ENCODE data around the gene GABBR2.
A peak's percentile ranks its signal among the peaks of the same experiment; 100 is the strongest.

GABBR2 gene

DNA sequence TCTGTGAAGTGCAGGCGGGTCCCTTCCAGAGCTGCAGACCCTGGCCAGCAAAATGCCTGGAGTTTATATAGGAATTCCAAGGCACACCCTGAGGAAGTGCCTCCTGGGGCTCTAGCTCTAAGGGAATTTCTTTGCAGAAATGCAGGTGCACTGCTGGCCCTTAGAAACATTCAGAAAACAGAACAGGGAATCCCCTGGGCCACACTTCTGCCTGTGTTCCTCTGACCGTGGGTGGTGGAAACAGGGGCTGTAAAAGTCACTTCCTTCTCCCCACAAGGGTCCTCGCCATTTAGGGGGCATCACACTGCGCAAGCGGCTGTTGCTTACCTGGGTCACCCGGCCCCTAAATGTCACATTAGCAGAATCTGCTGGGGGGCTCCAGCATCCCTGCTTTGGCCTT is 312.5 kb downstream of the GABBR2 start:
- Histone ChIP-seq H3K9me3 (ENCODE audit: control insufficient read depth, insufficient read depth, low read length) (no peaks in the 10 kb centered on the region), H3K36me3 (ENCODE audit: control insufficient read depth, insufficient read depth, low read length) (no peaks in the 10 kb centered on the region), H3K27me3 (ENCODE audit: control insufficient read depth, insufficient read depth, low read length) (no peaks in the 10 kb centered on the region), H3K27ac (ENCODE audit: low read depth, low read length) (no peak overlapping the region), H3K4me1 (ENCODE audit: control insufficient read depth, insufficient read depth, low read length) (0 out of 2 replicates have a peak, but pooled peaks cover 5% of the 10 kb centered on the region), H3K9ac (ENCODE audit: low read depth, low read length) (no peak overlapping the region), H3K4me3 (ENCODE audit: low read depth, low read length) (no peak overlapping the region)

DNA sequence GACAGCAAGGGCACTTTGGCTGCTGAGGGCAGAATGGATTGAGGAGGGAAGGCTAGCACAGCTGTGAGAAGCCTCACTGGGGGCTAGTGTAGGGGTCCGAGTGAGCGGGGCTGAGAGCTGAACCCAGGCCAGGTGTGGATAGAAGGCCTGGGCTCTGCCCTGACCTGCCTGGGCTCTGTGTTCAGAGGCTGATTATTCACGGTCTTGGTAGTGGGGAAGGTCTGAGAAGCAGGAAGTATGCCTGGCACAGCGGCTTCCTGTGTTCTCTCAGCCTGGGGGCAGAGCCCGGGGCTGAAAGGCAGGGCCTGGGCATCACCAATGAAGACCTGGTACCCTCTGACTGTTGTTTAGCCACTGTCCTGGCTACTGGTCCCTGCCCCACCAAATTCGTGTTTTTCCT is 316.9 kb downstream of the GABBR2 start:
- Histone ChIP-seq H3K9me3 (ENCODE audit: control insufficient read depth, insufficient read depth, low read length) (no peaks in the 10 kb centered on the region), H3K4me1 (ENCODE audit: control insufficient read depth, insufficient read depth, low read length) (0 out of 2 replicates have a peak, but pooled peaks cover 5% of the 10 kb centered on the region), H3K36me3 (ENCODE audit: control insufficient read depth, insufficient read depth, low read length) (no peaks in the 10 kb centered on the region), H3K9ac (ENCODE audit: low read depth, low read length) (no peak overlapping the region), H3K4me3 (ENCODE audit: low read depth, low read length) (no peak overlapping the region), H3K27ac (ENCODE audit: low read depth, low read length) (no peak overlapping the region), H3K27me3 (ENCODE audit: control insufficient read depth, insufficient read depth, low read length) (no peaks in the 10 kb centered on the region)

DNA sequence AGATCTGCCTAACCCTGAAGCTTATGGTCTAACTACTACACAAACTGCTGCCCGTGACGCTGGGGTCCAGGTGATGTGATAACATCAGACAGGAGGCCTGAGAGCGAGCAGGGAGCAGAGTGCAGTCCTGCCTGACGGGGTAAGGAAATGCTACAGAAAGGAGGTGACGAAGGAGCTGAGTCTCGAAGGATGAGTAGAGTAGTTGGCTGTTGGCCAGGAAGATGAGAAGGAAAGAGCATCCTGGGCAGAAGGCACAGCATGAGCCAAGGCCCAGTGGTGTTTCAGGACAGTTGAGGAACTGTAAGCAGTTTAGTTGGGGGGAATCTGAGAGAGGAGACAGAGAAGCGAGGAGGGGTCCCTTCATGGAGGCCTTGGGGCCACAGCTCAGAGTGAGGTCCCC is 317.3 kb downstream of the GABBR2 start:
- no peak overlapping the region for H3K27ac ChIP-seq (ENCODE audit: low read depth, low read length)
- H3K27me3 ChIP-seq (ENCODE audit: control insufficient read depth, insufficient read depth, low read length): no peaks in the 10 kb centered on the region
- no peaks in the 10 kb centered on the region for H3K36me3 ChIP-seq (ENCODE audit: control insufficient read depth, insufficient read depth, low read length)
- H3K9ac ChIP-seq (ENCODE audit: low read depth, low read length): no peak overlapping the region
- H3K9me3 ChIP-seq (ENCODE audit: control insufficient read depth, insufficient read depth, low read length): no peaks in the 10 kb centered on the region
- 0 out of 2 replicates have a peak, but pooled peaks cover under 1% of the 10 kb centered on the region for H3K4me1 ChIP-seq (ENCODE audit: control insufficient read depth, insufficient read depth, low read length)
- H3K4me3 ChIP-seq (ENCODE audit: low read depth, low read length): no peak overlapping the region

DNA sequence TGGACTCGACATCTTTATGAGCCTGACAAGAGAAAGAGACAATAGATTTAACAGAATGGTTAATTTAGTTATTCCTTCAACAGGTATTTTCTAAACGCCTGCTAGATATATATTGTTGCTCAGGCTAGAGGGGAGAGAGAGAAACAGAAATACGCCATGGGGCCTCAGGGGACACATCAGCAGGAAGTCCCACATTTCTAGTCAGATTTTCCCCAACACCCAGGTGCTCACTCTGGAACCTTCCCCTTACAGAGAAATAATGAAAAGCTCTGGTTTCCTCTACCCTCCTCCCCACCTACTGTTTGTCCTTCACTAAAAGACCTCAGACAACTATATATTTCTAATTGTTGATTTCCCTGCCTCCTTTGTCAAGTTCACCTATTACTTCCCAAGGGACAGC is 323.0 kb downstream of the GABBR2 start:
- Histone ChIP-seq H3K4me1 (ENCODE audit: control insufficient read depth, insufficient read depth, low read length) (no peaks in the 10 kb centered on the region), H3K4me3 (ENCODE audit: low read depth, low read length) (no peak overlapping the region), H3K36me3 (ENCODE audit: control insufficient read depth, insufficient read depth, low read length) (no peaks in the 10 kb centered on the region), H3K9ac (ENCODE audit: low read depth, low read length) (no peak overlapping the region), H3K27me3 (ENCODE audit: control insufficient read depth, insufficient read depth, low read length) (no peaks in the 10 kb centered on the region), H3K27ac (ENCODE audit: low read depth, low read length) (no peak overlapping the region), H3K9me3 (ENCODE audit: control insufficient read depth, insufficient read depth, low read length) (no peaks in the 10 kb centered on the region)

DNA sequence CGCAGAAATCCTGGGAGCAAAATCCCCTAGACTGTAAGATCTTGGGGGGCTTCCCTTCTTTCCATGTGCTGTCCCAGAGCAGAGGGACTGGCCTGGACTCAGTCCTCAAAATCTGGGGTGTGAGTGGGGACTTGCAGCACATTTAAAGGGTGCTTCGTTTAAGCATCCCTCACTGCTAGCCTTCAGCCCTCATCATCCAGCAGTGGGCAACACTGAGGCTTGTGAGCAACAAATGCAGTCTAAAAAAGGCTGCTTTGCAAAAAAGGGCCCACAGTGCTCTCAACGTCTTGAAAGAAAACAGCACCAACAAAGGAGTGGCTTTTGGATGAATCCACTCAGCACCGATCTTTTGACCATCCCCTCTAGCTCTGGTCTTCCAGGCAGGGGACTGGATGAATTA is 325.0 kb downstream of the GABBR2 start:
- Histone ChIP-seq H3K9me3 (ENCODE audit: control insufficient read depth, insufficient read depth, low read length) (no peaks in the 10 kb centered on the region), H3K9ac (ENCODE audit: low read depth, low read length) (no peak overlapping the region), H3K27ac (ENCODE audit: low read depth, low read length) (no peak overlapping the region), H3K27me3 (ENCODE audit: control insufficient read depth, insufficient read depth, low read length) (no peaks in the 10 kb centered on the region), H3K36me3 (ENCODE audit: control insufficient read depth, insufficient read depth, low read length) (no peaks in the 10 kb centered on the region), H3K4me3 (ENCODE audit: low read depth, low read length) (no peak overlapping the region), H3K4me1 (ENCODE audit: control insufficient read depth, insufficient read depth, low read length) (peaks cover 4% of the 10 kb centered on the region; the same call in 1 of the 2 replicates)

DNA sequence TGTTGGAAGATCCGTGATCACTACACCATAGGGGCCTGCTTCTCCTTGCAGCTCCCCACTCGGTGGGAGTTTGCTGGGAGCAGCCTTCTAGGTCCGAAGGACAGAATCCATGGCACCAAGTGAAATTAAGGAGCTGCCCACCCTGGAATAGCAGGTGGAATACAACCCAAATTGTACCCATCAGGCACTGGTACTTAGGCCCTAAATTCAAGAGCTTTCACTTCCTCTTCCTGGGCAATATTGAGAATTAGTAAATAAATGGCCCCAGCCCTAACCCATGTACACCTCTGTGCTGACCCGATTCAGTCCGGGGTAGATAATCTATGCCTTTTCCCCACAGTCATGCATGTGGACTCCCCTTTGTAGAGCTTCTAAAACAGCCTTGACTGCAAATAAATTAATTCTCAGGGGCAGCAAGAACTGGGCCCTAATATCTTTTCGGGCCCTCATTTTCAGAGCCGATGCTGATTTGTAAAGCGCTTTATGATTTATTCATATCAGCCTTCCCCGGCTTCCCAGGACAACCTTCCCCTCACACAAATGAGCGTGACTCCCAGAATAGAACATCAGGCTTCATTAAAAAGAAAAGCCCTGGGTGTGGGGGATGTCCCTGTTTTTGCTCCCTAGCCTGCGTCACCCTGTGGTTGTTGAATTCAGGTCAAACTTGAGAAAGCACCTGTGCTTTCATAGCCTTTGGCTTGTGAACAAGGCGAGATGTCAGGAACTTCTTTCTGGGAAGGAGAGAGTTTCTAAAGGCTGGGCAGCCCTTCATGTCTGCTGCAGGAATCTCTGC is 327.2 kb downstream of the GABBR2 start:
- no peak overlapping the region for H3K9ac ChIP-seq (ENCODE audit: low read depth, low read length)
- no peaks in the 10 kb centered on the region for H3K27me3 ChIP-seq (ENCODE audit: control insufficient read depth, insufficient read depth, low read length)
- H3K4me3 ChIP-seq (ENCODE audit: low read depth, low read length): no peak overlapping the region
- no peaks in the 10 kb centered on the region for H3K36me3 ChIP-seq (ENCODE audit: control insufficient read depth, insufficient read depth, low read length)
- no peak overlapping the region for H3K27ac ChIP-seq (ENCODE audit: low read depth, low read length)
- peaks cover 4% of the 10 kb centered on the region; the same call in 1 of the 2 replicates for H3K4me1 ChIP-seq (ENCODE audit: control insufficient read depth, insufficient read depth, low read length)
- no peaks in the 10 kb centered on the region for H3K9me3 ChIP-seq (ENCODE audit: control insufficient read depth, insufficient read depth, low read length)

DNA sequence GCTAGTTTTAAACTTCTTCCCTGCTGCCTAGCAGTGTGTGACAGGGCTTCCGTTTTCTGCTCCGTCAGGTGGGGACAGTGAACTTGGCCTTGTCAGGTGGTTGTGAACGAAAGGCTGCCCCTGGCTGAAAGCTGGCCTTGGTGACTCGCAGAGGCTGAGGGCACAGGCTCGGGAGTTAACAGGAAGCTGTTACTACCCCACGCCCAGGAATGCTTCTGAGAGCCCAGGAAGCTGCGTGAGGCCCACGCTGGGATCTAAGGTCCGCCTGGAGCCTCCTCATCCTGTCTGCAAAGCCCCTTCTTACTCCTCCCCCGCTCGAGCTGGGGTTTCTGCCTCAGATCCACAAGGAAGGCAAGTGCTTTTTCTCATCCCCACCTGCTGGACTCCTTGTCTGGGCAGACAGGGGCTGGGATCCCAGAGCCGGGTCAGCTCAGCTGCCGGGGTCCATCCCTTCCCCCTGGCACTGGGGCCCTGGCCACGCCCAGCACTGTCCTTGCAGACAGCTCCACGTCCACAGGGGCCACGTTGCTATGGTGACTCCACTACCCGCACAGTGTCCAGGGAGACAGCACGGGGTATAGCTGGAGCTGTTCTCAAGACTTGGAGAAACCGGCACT is 328.6 kb downstream of the GABBR2 start:
- no peak overlapping the region for H3K9ac ChIP-seq (ENCODE audit: low read depth, low read length)
- no peaks in the 10 kb centered on the region for H3K27me3 ChIP-seq (ENCODE audit: control insufficient read depth, insufficient read depth, low read length)
- H3K4me3 ChIP-seq (ENCODE audit: low read depth, low read length): no peak overlapping the region
- H3K4me1 ChIP-seq (ENCODE audit: control insufficient read depth, insufficient read depth, low read length): peaks cover 4% of the 10 kb centered on the region; the same call in 1 of the 2 replicates
- H3K27ac ChIP-seq (ENCODE audit: low read depth, low read length): peak overlapping the region; percentile 12
- no peaks in the 10 kb centered on the region for H3K9me3 ChIP-seq (ENCODE audit: control insufficient read depth, insufficient read depth, low read length)
- no peaks in the 10 kb centered on the region for H3K36me3 ChIP-seq (ENCODE audit: control insufficient read depth, insufficient read depth, low read length)

DNA sequence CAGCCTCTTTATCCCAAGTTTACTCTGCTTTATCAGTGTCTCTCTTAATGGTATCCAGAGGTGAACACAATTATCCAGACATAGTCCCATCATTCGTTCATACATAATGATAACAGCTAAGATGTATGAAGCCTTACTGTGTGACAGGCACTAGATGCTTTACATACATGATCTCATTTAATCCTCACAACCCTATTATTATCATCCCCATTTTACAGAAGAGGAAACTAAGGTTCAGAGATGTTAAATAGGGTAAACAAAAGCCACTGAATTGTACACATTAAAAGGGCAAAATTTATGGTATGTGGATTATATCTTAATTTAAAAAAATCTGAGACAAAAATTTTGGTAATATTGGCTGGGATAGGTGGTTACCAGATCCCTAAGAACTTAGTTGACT is 329.2 kb downstream of the GABBR2 start:
- Histone ChIP-seq H3K9ac (ENCODE audit: low read depth, low read length) (no peak overlapping the region), H3K4me1 (ENCODE audit: control insufficient read depth, insufficient read depth, low read length) (peaks cover 4% of the 10 kb centered on the region; the same call in 1 of the 2 replicates), H3K9me3 (ENCODE audit: control insufficient read depth, insufficient read depth, low read length) (no peaks in the 10 kb centered on the region), H3K27me3 (ENCODE audit: control insufficient read depth, insufficient read depth, low read length) (no peaks in the 10 kb centered on the region), H3K27ac (ENCODE audit: low read depth, low read length) (no peak overlapping the region), H3K36me3 (ENCODE audit: control insufficient read depth, insufficient read depth, low read length) (no peaks in the 10 kb centered on the region), H3K4me3 (ENCODE audit: low read depth, low read length) (no peak overlapping the region)

DNA sequence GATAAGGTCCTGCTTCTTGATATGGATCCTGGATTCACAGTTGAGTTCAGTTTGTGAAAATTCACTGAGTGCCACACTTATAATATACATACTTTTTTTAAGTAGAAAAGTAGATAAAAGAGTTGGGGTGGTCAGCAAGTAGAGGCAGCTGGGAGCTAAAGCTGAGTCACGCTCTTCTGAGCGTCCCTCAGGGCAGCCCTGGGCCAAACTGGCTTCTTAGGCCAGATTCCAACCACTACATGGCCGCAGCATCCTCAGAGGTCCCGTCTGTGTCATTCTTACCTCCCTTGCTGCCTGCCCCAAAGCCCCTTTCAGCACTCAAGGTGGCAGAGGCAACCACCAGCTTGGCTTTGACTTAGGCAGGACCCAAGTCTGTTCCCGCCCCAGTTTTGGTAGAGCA is 329.9 kb downstream of the GABBR2 start:
- no peaks in the 10 kb centered on the region for H3K9me3 ChIP-seq (ENCODE audit: control insufficient read depth, insufficient read depth, low read length)
- no peaks in the 10 kb centered on the region for H3K36me3 ChIP-seq (ENCODE audit: control insufficient read depth, insufficient read depth, low read length)
- no peaks in the 10 kb centered on the region for H3K27me3 ChIP-seq (ENCODE audit: control insufficient read depth, insufficient read depth, low read length)
- no peak overlapping the region for H3K4me3 ChIP-seq (ENCODE audit: low read depth, low read length)
- no peak overlapping the region for H3K27ac ChIP-seq (ENCODE audit: low read depth, low read length)
- H3K4me1 ChIP-seq (ENCODE audit: control insufficient read depth, insufficient read depth, low read length): peaks cover 4% of the 10 kb centered on the region; the same call in 1 of the 2 replicates
- no peak overlapping the region for H3K9ac ChIP-seq (ENCODE audit: low read depth, low read length)

DNA sequence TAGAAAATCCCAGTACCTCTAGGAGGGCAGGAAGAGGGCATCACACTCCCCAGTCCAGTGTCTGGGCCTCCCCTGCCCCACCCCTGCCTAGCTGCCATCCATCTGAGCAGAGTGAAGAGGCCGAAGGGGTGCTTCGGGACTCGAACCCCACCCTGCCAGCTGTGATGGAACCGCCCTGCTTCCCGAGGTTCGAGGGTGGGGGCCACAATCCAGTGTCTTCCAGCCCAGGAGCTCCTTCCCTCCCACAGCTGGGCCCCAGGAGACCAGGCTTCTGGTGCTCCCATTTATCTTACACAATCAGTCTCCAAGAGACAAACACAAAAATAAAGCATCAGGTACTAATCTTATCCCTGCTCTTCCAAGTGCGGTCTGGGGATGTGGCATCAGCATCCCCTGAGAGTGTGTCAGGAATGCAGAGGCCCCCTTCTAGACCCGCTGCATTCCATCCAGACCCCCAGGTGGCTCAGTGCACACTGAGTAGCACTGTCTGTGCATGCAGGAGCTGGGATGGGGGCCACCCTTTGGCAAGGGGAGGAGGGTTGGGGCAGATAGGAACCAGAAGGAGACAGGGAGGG is 330.4 kb downstream of the GABBR2 start:
- H3K36me3 ChIP-seq (ENCODE audit: control insufficient read depth, insufficient read depth, low read length): no peaks in the 10 kb centered on the region
- H3K9me3 ChIP-seq (ENCODE audit: control insufficient read depth, insufficient read depth, low read length): no peaks in the 10 kb centered on the region
- peaks cover 4% of the 10 kb centered on the region; the same call in 1 of the 2 replicates for H3K4me1 ChIP-seq (ENCODE audit: control insufficient read depth, insufficient read depth, low read length)
- H3K27me3 ChIP-seq (ENCODE audit: control insufficient read depth, insufficient read depth, low read length): no peaks in the 10 kb centered on the region
- H3K27ac ChIP-seq (ENCODE audit: low read depth, low read length): no peak overlapping the region
- H3K4me3 ChIP-seq (ENCODE audit: low read depth, low read length): no peak overlapping the region
- H3K9ac ChIP-seq (ENCODE audit: low read depth, low read length): no peak overlapping the region

DNA sequence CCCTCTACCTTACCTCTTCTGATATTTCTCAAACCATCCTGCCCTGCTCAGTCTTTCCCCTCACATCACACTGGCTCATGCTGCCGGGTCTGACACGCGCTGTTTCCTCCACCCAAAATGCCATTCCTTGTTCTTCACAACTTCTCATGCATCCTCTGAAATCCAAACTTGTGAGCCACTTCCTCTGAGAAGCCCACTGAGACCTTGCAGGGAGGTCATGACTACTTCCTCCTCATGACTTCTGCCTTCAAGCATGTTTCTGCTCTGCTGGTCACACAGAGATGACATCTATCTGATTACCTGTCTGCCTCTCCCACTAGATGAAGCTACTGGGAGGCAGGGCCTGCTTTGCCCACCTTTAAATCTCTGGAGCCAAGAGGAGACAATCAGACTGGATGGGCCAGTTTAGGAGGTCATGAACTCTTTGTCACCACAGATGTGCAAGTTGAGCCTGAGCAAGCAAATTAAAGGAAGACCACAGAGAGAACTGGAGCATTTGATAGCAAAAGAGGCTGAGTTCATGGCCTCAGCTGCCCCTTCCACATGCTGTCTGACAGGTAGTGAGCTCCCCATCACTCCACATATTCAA is 333.5 kb downstream of the GABBR2 start:
- Histone ChIP-seq H3K27me3 (ENCODE audit: control insufficient read depth, insufficient read depth, low read length) (no peaks in the 10 kb centered on the region), H3K9ac (ENCODE audit: low read depth, low read length) (no peak overlapping the region), H3K4me3 (ENCODE audit: low read depth, low read length) (no peak overlapping the region), H3K27ac (ENCODE audit: low read depth, low read length) (no peak overlapping the region), H3K9me3 (ENCODE audit: control insufficient read depth, insufficient read depth, low read length) (no peaks in the 10 kb centered on the region), H3K36me3 (ENCODE audit: control insufficient read depth, insufficient read depth, low read length) (no peaks in the 10 kb centered on the region), H3K4me1 (ENCODE audit: control insufficient read depth, insufficient read depth, low read length) (peaks cover 2% of the 10 kb centered on the region; the same call in 1 of the 2 replicates)

Data from HUES48 (cell line).